SKM-1 (cell line): ENCODE data around the gene HHIPL2.

Experiments used
- DNase-seq: peaks from one replicate; lab custom pipeline; 2025; ENCODE audit not compliant: unreplicated experiment; lab: John Stamatoyannopoulos, UW

Gene HHIPL2

DNA sequence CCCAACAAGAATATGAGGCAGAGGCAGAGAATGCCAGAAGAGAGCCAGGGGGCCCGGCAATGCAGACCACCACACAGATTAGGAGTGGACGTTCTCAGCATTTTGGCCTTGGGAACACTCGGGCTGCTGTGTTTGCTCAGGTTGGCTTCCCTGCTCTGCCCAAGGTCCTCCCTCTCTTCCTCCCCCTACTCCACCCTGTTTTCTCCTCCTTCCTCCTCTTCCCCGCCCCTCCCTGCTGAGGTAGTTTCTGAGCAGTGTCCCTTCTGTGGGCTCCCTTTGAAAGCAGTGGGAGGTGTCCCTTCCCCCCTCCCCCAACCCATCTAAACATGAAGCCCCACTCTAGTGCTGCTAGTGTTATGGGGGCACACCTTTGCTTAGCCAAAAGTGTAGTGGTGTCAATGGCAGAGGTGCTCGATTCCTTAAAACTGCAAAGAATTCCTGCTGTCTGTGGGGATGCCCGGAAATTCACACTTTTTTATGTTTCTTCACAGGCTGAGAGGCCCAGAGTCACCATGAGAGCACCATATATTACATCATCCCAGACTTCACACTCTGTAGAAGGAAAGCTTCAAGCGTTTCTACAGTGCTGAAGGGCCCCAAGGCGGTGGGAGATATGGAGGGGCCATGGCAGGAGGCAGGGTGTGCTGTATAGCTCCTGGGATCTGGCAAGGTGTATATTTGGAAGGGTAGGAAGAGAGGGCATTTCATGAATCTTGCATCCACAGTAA, at the start of gene HHIPL2:
Gene HHIPL2 (minus strand): TSS at position 161 of the 728 bp plus-strand sequence. CDS start 60 bp downstream, at position 101.
- no peak for DNase-seq

DNA sequence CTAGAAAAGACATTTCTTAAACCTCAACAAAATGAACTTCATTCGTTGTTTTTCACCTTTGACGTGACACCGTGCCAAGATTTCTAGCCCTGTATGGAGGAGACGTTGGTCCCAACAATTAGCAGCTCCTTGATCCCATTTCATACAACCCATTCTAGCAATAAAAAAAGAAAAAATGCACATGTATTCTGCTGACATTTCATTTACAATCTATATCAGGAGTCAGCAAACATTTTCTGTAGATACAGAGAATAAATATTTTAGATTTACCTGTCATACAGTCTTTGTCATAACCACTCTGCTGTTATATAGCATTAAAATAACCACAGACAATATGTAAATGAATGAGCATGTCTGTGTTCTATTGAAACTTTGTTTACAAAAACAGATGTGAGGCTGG, 48.8 kb upstream of the HHIPL2 start:
- DNase-seq: no peak

DNA sequence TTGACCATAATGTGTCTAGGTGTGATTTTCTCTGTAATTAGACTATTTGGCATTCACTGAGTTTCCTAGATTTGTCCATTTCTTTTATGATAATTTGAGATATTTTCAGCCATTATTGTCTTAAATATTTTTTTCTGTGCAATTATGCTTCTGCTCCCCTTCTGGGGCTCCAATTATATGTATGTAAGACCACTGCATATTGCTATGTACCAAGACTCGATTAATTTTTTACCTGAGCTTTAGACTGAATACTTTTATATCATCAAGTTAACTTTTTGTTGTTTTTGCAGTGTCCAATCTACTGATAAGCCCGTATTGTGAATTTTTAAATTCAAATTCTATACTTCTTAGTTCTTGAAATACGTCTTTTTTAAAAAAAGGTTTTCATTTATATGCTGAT, 46.9 kb upstream of the HHIPL2 start:
- DNase-seq: no peak

DNA sequence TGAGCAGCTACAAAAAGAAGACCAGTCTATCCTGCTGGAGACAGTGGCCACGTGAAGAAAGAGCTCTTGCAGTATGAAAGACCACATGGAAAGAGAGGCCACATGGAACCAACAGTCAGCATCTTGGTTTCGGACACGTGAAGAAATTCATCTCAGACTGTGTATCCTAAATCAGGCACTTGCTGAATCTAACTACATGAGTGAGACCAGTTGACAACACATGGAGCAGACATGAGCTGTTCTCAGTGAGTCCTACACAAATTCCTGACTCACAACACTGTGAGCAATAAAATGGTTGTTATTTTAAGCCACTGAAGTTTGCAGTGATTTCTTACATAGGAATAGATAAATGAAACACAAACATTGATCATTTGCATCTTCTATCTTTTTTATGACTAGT, 44.3 kb upstream of the HHIPL2 start:
- no peak for DNase-seq

DNA sequence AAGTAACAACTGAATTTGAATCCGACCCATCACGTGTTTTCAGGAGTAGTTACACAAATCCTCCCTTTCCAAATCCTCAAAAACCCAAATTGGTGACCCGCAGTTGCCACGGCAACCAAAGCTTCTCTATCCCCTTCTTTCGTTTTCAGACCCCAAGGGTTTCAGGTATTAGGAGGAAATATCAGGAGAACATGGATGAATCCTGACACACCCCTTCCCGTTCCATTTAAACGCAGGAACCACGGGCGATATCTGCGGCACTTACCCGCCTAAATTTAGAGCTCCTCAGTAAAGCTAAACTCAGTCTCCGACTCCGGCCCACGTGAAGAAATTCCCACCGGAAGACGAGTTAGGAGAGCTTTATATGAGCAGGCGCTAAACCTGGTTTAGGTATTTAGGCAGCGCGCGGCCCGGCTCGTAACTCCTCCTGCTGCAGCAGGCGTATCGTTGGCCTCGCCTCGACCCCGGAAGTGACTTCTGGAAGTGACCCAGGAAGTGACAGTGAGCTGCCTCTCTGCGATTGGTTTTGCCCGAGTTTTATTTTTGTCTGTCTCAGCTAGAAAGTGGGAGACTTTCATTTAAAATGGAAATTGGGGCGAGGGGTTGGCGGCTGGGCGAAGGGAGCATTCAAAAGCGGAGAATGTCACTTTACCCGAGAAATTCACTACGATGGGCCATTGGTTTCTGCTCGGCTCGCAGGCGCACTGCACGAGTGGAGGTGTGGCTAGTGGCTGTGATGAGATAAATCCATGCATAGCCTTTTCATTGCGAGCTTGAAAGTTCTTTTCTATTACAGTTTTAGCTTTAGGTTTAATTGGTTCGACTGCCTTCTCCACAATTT, 41.8 kb upstream of the HHIPL2 start, which contains the start of gene TAF1A:
Gene TAF1A (minus strand): TSS at position 472 of the 841 bp plus-strand sequence.
- DNase-seq: peak; percentile 88

DNA sequence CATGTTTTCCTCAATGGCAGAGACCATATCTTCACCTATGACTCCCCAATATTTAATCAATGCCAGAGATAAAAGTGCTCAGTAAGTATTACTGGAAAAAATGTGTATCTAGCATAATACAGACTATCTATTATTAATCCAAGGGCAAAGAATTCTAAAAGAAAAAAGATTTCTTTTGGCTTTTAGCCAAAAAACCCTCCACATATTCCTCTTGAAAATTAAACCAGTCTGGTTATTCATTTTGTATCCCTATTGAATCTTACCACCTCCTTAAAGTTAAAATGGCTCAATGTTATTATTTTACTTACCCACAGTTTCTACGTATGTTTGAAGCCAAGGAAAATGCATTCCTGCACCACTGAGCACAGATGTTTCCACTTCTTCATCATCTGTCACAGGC, 40.2 kb upstream of the HHIPL2 start:
- DNase-seq: no peak

DNA sequence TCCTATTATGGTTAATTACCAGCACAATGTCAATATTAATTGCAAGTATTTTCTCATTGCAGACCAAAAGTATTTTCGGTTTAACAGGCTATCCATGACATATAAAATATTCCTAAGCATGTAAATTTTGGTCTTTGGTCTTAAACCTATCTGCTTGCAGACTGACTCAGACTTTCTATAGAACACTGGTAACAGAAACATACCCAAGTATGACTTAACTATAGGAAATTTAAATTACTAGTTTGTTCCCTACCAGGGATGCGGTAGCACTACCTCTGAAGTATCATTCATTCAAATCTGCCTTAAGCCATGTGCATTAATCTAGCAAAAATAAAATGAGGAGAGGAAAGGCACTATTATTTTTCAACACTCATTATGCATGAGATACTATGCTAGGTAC, 38.9 kb upstream of the HHIPL2 start:
- DNase-seq: no peak

DNA sequence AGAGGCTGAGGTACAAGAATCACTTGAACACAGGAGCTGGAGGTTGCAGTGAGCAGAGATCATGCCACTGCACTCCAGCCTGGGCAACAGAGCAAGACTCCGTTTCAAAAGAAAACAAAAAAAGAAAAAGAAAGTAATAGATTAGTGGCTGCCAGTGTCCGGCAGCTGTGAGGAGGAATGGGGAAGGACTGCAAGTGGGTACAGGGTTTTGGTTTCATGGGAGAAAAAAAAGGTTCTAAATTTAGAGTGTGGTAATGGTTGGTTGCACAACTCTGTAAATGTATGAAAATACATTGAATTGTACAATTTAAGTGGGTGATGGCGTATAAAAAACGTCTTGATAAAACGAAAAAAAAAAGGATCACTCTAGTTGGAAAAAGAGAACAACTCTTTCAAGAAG, 35.2 kb upstream of the HHIPL2 start:
- peak; percentile 64 for DNase-seq

DNA sequence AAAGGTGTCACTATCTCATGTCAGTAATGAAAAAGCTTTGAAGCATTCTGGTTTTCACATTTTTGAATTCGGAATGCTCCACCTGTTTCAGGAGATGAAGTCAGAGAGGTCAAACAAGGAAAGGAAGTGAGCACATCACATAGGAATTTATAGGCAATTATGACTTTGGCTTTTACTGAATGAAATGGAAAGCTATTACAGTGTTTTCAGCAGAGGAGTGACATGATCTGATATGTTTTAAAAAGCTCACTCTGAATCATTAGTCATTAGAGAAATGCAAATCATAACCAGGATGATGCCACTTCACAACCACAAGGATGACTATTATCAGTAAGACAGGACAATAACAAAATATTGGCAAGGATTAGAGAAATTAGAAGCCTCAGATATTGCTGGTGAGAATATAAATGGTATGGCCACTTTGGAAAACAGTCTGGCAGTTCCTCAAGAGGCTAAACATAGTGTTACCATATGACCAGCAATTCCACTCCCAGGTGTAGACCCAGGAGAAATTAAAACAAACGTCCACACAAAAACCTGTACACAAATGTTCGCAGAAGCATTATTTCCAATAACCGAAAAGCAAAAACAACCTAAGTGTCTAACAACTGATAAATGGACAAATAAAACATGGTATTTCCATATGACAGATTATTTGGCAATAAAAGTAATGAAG, 34.3 kb upstream of the HHIPL2 start:
- DNase-seq: no peak

DNA sequence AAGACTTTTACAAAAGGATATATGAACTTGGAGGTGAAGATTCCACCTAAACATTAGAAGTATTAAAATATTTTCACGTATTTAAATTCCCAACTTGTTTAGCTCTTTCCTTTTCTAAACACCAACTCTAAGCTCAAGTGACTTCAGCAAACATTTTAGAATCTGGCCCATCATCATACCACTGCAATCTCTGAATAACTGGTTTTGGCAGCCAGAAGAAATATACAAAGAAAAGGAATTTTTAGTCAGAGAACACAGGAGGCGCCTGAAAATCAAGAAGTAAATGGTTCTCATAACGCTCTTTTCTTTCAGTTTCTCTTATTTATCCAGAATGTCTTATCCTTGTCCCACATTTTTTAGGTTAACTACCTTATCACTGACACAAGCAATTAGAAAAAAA, 31.4 kb upstream of the HHIPL2 start:
- DNase-seq: no peak

DNA sequence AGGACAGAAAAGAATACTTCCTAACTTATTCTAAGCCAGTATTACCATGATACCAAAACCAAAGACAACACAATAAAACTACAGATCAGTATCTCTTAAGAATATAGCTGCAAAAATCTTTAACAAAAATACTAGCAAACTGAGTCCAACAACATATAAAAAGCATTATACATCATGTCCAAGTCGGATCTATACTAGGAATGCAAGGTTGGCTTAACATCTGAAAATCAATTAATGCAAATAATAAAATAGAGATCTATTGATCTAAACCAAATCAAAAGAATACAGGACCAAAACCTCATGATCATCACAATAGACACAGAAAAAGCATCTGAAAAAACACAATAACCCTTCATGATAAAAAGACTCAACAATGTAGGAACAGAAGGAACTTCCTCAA, 22.9 kb upstream of the HHIPL2 start:
- no peak for DNase-seq

DNA sequence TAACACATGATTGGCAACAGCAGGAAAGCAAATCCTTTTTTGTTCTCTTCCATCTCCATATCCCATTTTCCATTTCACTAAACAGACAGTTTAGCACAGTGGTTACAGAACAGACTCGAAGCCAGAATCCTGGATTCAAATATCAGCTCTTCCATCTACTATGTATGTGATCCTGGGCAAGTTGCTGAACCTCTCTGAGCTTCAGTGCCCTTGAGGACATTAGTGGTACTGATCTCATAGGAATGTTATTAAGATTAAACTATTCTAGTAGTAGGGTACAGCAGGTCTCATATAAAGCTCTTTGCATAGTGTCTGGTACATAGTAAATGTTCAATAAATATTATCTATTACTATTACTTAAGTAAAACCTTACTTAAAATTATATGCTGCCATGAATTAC, 13.8 kb upstream of the HHIPL2 start:
- DNase-seq: no peak

DNA sequence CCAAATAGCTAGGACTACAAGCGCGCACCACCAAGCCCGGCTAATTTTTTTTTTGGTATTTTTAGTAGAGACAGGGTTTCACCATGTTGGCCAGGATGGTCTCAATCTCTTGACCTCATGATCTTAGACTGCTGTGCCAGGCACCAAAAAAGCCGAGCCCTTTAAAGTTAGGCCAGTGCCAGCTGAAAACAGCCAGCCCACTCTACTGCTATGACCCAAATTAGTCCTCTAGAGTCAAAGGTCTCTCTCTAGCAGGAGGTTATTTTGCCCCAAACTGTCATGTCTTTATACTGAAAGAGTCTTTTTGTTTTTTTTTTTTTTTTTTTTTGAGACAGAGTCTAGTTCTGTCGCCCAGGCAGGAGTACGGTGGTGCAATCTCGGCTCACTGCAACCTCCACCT, 9.7 kb upstream of the HHIPL2 start:
- DNase-seq: no peak

DNA sequence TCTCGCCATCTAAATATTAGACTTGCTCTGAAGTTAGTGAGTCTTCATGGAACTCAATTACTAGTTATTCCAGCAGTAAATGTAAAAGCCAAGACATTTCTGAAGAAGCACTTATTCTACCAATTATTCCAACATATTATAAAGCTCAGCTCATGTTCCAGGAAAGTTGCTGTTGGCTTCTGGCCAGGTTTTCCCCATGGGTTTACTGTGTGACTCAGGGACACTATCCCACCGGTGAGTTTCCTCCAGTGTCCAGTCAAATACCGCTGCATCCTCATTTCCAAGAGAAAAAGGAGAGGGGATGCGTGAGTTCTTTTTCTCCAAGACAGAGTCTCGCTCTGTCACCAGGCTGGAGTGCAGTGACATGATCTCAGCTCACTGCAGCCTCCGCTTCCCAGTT, 9.2 kb upstream of the HHIPL2 start:
- DNase-seq: no peak

DNA sequence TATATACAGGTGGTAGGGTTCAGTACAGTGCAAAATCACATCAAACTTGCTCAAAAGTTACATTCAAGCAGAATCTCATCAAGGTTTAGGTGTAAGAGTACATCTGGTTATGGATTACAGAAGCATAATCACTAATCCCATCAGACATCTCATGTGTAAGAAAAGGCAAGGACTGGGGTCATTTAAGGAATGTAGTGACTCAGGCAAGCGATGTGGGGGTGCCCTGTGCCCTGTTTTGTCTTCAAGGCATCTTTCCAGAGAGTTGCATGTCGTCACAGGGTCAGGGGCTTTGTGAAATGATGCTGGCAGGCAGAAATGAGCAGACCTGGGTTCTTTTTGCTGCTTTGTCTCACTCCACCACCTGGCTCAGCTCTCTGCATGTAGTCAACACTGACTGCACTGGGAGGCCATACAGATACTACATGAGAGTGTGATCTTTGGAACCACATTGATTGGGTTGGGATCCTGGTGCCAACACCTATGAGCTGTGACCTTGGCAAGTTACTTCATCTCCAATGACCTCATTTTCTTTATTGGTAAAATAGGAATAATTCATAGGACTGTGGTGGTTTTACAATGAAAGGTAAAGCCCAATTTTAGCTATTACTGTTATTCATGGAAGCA, 8.2 kb upstream of the HHIPL2 start:
- no peak for DNase-seq

DNA sequence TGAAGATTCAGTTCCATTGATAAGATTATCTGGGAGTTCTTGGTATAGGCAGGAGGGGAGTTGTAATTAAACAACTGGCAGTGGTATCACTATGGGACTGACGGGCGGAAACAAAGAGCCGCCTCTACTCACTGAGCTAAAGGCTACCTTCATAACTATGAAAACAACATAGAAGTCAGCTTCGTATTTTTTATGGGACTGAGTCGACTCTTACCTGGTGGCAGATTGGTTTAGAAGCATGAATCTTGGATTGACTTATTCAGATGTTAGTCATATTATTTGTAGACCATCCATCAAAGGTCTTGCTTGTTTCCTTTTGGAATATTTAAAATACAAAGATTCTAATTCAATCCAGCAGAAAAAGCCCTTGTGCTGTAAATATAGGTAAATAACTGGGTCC, 6.3 kb upstream of the HHIPL2 start:
- DNase-seq: no peak

DNA sequence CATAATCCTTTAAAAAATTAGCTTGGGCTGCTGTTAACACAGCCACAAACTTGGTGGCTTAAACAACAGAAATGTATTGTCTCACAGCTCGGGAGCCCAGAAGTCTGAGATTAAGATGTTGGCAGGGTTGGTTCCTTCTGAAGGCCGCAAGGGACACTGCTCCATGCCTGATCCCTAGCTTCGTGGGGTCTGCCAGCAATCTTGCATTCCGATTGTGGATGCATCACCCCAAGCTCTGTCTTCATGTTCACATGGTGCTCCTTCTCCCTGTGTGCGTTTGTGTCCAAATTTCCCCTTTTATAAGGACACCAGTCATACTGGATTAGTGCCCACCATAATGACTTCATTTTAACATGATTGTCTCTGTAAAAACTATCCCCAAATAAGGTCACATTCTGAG, 5.0 kb upstream of the HHIPL2 start:
- DNase-seq: no peak

DNA sequence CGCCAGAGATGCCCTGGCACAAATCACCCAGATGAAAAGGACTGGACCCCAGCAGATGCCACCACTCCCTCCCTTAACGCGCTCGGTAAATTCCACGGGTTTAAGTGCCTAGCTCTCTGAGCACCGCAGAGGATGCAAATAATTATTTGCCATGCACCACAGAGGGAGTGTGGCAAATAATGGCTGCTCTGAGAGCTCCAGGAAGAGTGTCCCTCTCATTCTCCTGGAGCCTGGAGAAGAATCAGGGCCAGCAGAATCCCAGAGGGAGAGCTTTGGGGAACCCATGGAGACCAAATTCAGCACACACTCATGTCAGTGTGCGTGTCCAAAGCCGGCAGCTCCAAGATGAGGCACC, 667 bp downstream of the HHIPL2 start:
- DNase-seq: no peak

DNA sequence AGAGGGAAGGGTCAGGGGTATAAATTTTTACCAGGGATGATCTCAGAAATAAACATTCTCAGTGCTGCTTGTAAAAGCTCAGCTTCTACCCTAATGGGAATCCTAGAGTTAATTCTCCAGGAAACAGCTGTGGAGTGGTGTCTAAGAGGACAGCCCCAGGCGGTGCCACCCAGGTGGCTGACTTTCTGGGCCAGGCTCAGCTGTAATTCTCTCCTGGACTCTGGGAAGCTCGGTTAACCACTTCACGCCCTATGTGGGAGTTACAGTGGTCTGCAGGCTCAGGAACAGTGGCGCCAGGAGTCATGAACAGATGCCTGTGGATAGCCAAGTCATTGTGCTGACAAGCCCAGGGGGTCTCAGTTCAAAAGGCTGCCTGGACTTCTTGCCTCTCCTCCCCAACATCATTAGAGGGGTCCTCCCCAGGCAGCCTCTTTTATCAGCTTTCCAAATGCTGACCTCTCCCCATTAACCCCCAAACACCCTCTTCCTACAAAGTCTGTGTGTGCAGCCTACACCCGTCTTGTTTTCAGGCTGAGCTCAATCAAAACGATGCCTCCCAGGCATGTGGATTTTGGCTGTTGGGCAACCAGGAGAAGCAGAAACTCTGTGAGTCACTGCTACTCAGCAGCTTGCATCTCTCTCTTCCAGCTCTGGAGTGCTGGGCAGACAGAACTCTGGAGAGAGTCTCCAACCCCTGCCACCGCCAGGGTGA, 1.2 kb downstream of the HHIPL2 start:
- no peak for DNase-seq

DNA sequence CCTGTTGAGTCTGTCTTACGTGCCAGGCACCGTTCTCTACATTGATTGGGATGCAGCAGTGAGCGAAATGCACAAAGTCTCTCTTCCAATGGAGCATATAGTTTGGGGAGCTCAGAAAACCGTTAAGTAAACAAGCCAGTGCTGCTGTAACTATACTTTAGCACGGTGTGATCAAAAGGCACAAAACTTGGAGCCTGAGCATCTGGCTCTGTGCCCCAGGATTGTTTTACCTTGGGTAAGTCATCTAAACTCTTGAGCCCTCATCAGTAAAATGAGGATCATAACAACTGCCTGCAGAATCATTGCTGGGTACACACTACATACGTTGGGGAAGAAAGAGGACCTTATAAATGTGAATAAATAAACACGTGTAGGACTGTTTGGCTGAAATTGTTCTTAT, 1.8 kb downstream of the HHIPL2 start:
- no peak for DNase-seq

DNA sequence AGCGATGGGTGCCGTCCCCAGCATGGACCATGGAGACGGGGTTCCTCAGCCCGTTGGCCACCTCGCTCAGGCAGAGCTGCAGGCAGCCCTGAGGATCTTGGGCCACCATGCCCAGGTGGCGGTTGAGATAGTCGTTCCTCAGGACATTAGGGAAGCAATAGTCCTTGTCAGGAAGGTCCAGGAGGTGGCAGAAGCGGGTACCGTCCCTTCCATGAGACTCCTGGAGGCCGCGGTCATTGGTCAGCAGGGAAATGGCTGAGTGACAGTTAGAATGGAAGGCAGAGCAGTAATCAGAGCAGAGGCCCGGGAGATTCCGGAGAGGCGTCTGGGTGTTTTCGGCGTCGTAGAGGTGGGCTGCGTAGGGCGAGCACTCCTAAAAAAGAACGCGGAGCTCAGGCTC, 4.1 kb downstream of the HHIPL2 start:
- DNase-seq: no peak
